GM19324 (cell line): ENCODE measurements around the gene SLC5A4.
"Not testable (repeated sequence)": the region's sequence is repeated elsewhere in the genome, so short reads cannot be mapped to it uniquely, and the experiment has no call there.

Source experiments
- ATAC-seq: cut with Tn5 transposase; IDR thresholded peaks from one replicate; pipeline ENCODE4 v1.9.1; 2021; ENCODE audit warnings: mild to moderate bottlenecking, moderate library complexity; ENCODE audit not compliant: unreplicated experiment, low FRiP score

The SLC5A4 gene

GRCh38 chr22:32202539-32203180 is 52.5 kb downstream of the SLC5A4 start:
- no peak for ATAC-seq

GRCh38 chr22:32202161-32202538 is 53.0 kb downstream of the SLC5A4 start:
- no peak for ATAC-seq

GRCh38 chr22:32200752-32201151 is 54.4 kb downstream of the SLC5A4 start:
- no peak for ATAC-seq

- no peak for ATAC-seq
Observed at GRCh38 chr22:32199961-32200360, 55.2 kb downstream of the SLC5A4 start.

- no peak for ATAC-seq
Observed at GRCh38 chr22:32199341-32199740, 55.8 kb downstream of the SLC5A4 start.

GRCh38 chr22:32197553-32198226 is 57.5 kb downstream of the SLC5A4 start:
- not testable (repeated sequence) for ATAC-seq

- not testable (repeated sequence) for ATAC-seq
Observed at GRCh38 chr22:32195900-32196299, 59.2 kb downstream of the SLC5A4 start.

- ATAC-seq: not testable (repeated sequence)
Observed at GRCh38 chr22:32193346-32193745, 61.8 kb downstream of the SLC5A4 start.

GRCh38 chr22:32191021-32191420 is 64.1 kb downstream of the SLC5A4 start:
- ATAC-seq: not testable (repeated sequence)

- no peak for ATAC-seq
Observed at GRCh38 chr22:32185821-32186220, 69.3 kb downstream of the SLC5A4 start.

GRCh38 chr22:32183625-32184024 is 71.5 kb downstream of the SLC5A4 start:
- no peak for ATAC-seq

- ATAC-seq: no peak
Observed at GRCh38 chr22:32181043-32181442, 74.1 kb downstream of the SLC5A4 start.

GRCh38 chr22:32177221-32177765 is 77.9 kb downstream of the SLC5A4 start:
- no peak for ATAC-seq

- no peak for ATAC-seq
Observed at GRCh38 chr22:32175683-32176644, 79.2 kb downstream of the SLC5A4 start.

GRCh38 chr22:32175115-32175514 is 80.0 kb downstream of the SLC5A4 start:
- no peak for ATAC-seq
